HepG2 (cell line): Measurements from ENCODE around the gene NEK5. TPM values are rescaled to one million over a fixed set of nuclear protein-coding genes. Genes with fewer than 3 reads are reported as not detected.

Experiments
- CBFB ChIP-seq: sonication (generic); formaldehyde crosslinking; IDR thresholded peaks from 2 replicates; pipeline ENCODE4 v1.4.0; 2020; ENCODE audit warnings: missing genetic modification reagents
- CEBPB ChIP-seq: IDR thresholded peaks from 2 replicates; pipeline ENCODE4 v1.6.1; 2011; ENCODE audit warnings: low read depth, low read length, improper control_type of control experiment, borderline replicate concordance
- FOXO1 ChIP-seq: sonication (generic); formaldehyde crosslinking; IDR thresholded peaks from 2 replicates; pipeline ENCODE4 v1.4.0; 2020; ENCODE audit warnings: missing genetic modification reagents
- GATAD2A ChIP-seq: IDR thresholded peaks from 2 replicates; pipeline ENCODE4 v1.6.1; 2016
- HNRNPH1 ChIP-seq: fragments of 200-400 bp; formaldehyde crosslinking; optimal IDR thresholded peaks from 2 replicates; pipeline ENCODE3; 2017; ENCODE audit warnings: mild to moderate bottlenecking, low read depth, low read length
- HOXA9 ChIP-seq: sonication (generic); formaldehyde crosslinking; IDR thresholded peaks from 2 replicates; pipeline ENCODE4 v1.8.1; 2022; ENCODE audit warnings: missing genetic modification reagents, mild to moderate bottlenecking, moderate library complexity, borderline replicate concordance
- KLF6 ChIP-seq: IDR thresholded peaks from 2 replicates; pipeline ENCODE4 v1.8.0; 2016; ENCODE audit warnings: missing biosample characterization, missing genetic modification reagents
- SRSF1 ChIP-seq: fragments of 200-400 bp; formaldehyde crosslinking; optimal IDR thresholded peaks from 2 replicates; pipeline ENCODE3; 2017; ENCODE audit warnings: mild to moderate bottlenecking, low read depth, low read length, moderate library complexity
- THAP9 ChIP-seq: sonication (generic); formaldehyde crosslinking; IDR thresholded peaks from 2 replicates; pipeline ENCODE4; 2020; ENCODE audit warnings: missing genetic modification reagents, mild to moderate bottlenecking, borderline replicate concordance
- ZMYM4 ChIP-seq: sonication (generic); formaldehyde crosslinking; IDR thresholded peaks from 2 replicates; pipeline ENCODE4 v1.8.1; 2023; ENCODE audit warnings: mild to moderate bottlenecking, missing genetic modification reagents
- ZNF253 ChIP-seq: sonication (generic); formaldehyde crosslinking; IDR thresholded peaks from 2 replicates; pipeline ENCODE4 v1.8.0; 2022; ENCODE audit warnings: mild to moderate bottlenecking, missing genetic modification reagents, borderline replicate concordance
- ZNF329 ChIP-seq: sonication (generic); formaldehyde crosslinking; IDR thresholded peaks from 2 replicates; pipeline ENCODE4 v1.9.0; 2021; ENCODE audit warnings: low read depth, mild to moderate bottlenecking, missing genetic modification reagents
- ZNF367 ChIP-seq: sonication (generic); formaldehyde crosslinking; IDR thresholded peaks from 2 replicates; pipeline ENCODE4 v1.4.0; 2020; ENCODE audit warnings: missing genetic modification reagents, borderline replicate concordance
- ZNF816 ChIP-seq: sonication (generic); formaldehyde crosslinking; IDR thresholded peaks from 2 replicates; pipeline ENCODE4 v1.8.0; 2022; ENCODE audit warnings: missing genetic modification reagents, mild to moderate bottlenecking, borderline replicate concordance
- polyA plus RNA-seq, 8 experiments: library from polyadenylated mRNA; depleted of rRNA in 3 of 8; stranded (reverse) in 7 of 8; unstranded in 1 of 8; fragments of >200 nt; fragmentation: Illumina TruSeq in 4 of 8; extraction: Trizol in 4 of 8; gene quantifications; 2 replicates each; pipeline versions ENCODE4 v1.2.1 to v1.2.3, GENCODE V29; 2011 to 2016; ENCODE audit warnings: low read depth in 4 of 8, missing spikeins in 1 of 8, mixed read lengths in 1 of 8; ENCODE audit not compliant: insufficient read depth in 1 of 8
- total RNA-seq, 5 experiments: library from RNA; depleted of rRNA; stranded (reverse); fragments of >200 nt; fragmentation: Illumina TruSeq; extraction: Trizol; gene quantifications; 2 replicates each; pipeline ENCODE4 v1.2.3, GENCODE V29; 2016; ENCODE audit warnings: low read depth in 1 of 5
- TF ChIP-seq, protein P1 (sequence below): sonication (generic); formaldehyde crosslinking; IDR thresholded peaks from 2 replicates; pipeline ENCODE4 v1.8.1; 2023; ENCODE audit warnings: mild to moderate bottlenecking, moderate library complexity, missing genetic modification reagents
- TF ChIP-seq, protein P2 (sequence below): sonication (generic); formaldehyde crosslinking; IDR thresholded peaks from 2 replicates; pipeline ENCODE4 v1.4.0; 2020; ENCODE audit warnings: mild to moderate bottlenecking, low read depth, missing genetic modification reagents
- TF ChIP-seq, protein P3 (sequence below): sonication (generic); formaldehyde crosslinking; conservative IDR thresholded peaks from 2 replicates; pipeline ENCODE4 v1.8.1; 2023; ENCODE audit warnings: missing genetic modification reagents
- TF ChIP-seq, protein P4 (sequence below): sonication (generic); formaldehyde crosslinking; IDR thresholded peaks from 2 replicates; pipeline ENCODE4 v1.8.0; 2022; ENCODE audit warnings: mild to moderate bottlenecking, missing genetic modification reagents
- TF ChIP-seq, protein P5 (sequence below): sonication (generic); formaldehyde crosslinking; IDR thresholded peaks from 2 replicates; pipeline ENCODE4 v1.4.0; 2020; ENCODE audit warnings: missing genetic modification reagents
- TF ChIP-seq, protein P6 (sequence below): sonication (generic); formaldehyde crosslinking; conservative IDR thresholded peaks from 2 replicates; pipeline ENCODE4 v1.5.0; 2020; ENCODE audit warnings: missing genetic modification reagents

NEK5 gene
- total and polyA plus RNA-seq, 2 of the 13 experiments (the other 11 are each of a cell fraction or from before 2014, with no cell fraction given), result 0.12 to 0.22 TPM

GRCh38 chr13:51997641-51998330 lies 131.1 kb downstream of the NEK5 start (continued):
- TF ChIP-seq THAP9 (CRISPR knock-in tag), result no peak
- TF ChIP-seq CBFB, result no peak
- TF ChIP-seq ZMYM4 (CRISPR knock-in tag), result peak; percentile 78
- TF ChIP-seq ZNF367, result no peak
- no peak for TF ChIP-seq HOXA9 (CRISPR knock-in tag)
- no peak for TF ChIP-seq HNRNPH1
- no peak for TF ChIP-seq ZNF329 (CRISPR knock-in tag)
- TF ChIP-seq KLF6 (CRISPR knock-in tag), result no peak
- TF ChIP-seq ZNF253 (CRISPR knock-in tag), result no peak
- TF ChIP-seq, protein P1, sequence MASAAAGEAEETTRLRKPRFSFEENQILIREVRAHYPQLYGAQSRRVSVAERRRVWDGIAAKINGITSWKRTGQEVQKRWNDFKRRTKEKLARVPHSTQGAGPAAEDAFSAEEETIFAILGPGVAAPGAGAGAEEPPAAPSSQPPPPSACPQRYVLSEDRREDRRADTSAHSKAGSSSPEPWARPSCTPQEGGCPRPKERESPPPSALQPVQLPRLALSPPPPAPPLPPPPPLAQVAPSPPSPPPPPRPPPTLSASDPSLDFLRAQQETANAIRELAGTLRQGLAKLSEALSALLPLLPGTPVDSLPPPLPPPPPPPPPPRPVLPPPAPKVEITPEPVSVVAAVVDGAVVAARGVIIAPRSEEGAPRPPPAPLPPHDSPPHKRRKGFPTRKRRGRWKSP, result no peak
- no peak for TF ChIP-seq CEBPB
- TF ChIP-seq, protein P2, sequence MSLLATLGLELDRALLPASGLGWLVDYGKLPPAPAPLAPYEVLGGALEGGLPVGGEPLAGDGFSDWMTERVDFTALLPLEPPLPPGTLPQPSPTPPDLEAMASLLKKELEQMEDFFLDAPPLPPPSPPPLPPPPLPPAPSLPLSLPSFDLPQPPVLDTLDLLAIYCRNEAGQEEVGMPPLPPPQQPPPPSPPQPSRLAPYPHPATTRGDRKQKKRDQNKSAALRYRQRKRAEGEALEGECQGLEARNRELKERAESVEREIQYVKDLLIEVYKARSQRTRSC (CRISPR knock-in tag), result no peak
- peak; percentile 95 for TF ChIP-seq GATAD2A (CRISPR knock-in tag)
- TF ChIP-seq, protein P3, sequence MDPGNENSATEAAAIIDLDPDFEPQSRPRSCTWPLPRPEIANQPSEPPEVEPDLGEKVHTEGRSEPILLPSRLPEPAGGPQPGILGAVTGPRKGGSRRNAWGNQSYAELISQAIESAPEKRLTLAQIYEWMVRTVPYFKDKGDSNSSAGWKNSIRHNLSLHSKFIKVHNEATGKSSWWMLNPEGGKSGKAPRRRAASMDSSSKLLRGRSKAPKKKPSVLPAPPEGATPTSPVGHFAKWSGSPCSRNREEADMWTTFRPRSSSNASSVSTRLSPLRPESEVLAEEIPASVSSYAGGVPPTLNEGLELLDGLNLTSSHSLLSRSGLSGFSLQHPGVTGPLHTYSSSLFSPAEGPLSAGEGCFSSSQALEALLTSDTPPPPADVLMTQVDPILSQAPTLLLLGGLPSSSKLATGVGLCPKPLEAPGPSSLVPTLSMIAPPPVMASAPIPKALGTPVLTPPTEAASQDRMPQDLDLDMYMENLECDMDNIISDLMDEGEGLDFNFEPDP (CRISPR knock-in tag), result no peak
- no peak for TF ChIP-seq SRSF1
- TF ChIP-seq FOXO1, result peak; percentile 79; the same call in 1 of the 2 replicates
- TF ChIP-seq, protein P4, sequence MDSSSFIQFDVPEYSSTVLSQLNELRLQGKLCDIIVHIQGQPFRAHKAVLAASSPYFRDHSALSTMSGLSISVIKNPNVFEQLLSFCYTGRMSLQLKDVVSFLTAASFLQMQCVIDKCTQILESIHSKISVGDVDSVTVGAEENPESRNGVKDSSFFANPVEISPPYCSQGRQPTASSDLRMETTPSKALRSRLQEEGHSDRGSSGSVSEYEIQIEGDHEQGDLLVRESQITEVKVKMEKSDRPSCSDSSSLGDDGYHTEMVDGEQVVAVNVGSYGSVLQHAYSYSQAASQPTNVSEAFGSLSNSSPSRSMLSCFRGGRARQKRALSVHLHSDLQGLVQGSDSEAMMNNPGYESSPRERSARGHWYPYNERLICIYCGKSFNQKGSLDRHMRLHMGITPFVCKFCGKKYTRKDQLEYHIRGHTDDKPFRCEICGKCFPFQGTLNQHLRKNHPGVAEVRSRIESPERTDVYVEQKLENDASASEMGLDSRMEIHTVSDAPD (CRISPR knock-in tag), result 0 out of 2 replicates have a peak, but pooled peaks have one; percentile 27
- TF ChIP-seq, protein P5, sequence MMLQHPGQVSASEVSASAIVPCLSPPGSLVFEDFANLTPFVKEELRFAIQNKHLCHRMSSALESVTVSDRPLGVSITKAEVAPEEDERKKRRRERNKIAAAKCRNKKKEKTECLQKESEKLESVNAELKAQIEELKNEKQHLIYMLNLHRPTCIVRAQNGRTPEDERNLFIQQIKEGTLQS (CRISPR knock-in tag), result no peak
- TF ChIP-seq, protein P6, sequence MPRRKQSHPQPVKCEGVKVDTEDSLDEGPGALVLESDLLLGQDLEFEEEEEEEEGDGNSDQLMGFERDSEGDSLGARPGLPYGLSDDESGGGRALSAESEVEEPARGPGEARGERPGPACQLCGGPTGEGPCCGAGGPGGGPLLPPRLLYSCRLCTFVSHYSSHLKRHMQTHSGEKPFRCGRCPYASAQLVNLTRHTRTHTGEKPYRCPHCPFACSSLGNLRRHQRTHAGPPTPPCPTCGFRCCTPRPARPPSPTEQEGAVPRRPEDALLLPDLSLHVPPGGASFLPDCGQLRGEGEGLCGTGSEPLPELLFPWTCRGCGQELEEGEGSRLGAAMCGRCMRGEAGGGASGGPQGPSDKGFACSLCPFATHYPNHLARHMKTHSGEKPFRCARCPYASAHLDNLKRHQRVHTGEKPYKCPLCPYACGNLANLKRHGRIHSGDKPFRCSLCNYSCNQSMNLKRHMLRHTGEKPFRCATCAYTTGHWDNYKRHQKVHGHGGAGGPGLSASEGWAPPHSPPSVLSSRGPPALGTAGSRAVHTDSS (CRISPR knock-in tag), result no peak
- no peak for TF ChIP-seq ZNF816 (CRISPR knock-in tag)
